Fibroblast of gingiva (primary cell): ENCODE results near the gene KLF13.
A peak's percentile ranks its signal among the peaks of the same experiment; 100 is the strongest.
"Not testable (repeated sequence)": the region's sequence is repeated elsewhere in the genome, so short reads cannot be mapped to it uniquely, and the experiment has no call there.

ENCODE experiments used
- DNase-seq: peaks from one replicate; pipeline ENCODE4 v3.0.0-alpha.2; 2011; ENCODE audit warnings: low read depth

KLF13 gene

GRCh38 chr15:31347067-31347975 is 20.7 kb downstream of the KLF13 start:
- DNase-seq = no peak

GRCh38 chr15:31347981-31348803 is 21.6 kb downstream of the KLF13 start:
- DNase-seq = no peak

GRCh38 chr15:31349233-31350141 is 22.9 kb downstream of the KLF13 start:
- peak; percentile 79 for DNase-seq

GRCh38 chr15:31350771-31351170 is 24.1 kb downstream of the KLF13 start:
- no peak for DNase-seq

GRCh38 chr15:31352339-31352751 is 25.7 kb downstream of the KLF13 start:
- DNase-seq = no peak

GRCh38 chr15:31352911-31353811 is 26.5 kb downstream of the KLF13 start:
- DNase-seq = peak; percentile 94

- peak; percentile 92 for DNase-seq
Measured at GRCh38 chr15:31353931-31354330, 27.3 kb downstream of the KLF13 start.

GRCh38 chr15:31356097-31356496 is 29.5 kb downstream of the KLF13 start:
- DNase-seq = not testable (repeated sequence)

GRCh38 chr15:31357148-31357547 is 30.5 kb downstream of the KLF13 start:
- no peak for DNase-seq

- DNase-seq = no peak
Measured at GRCh38 chr15:31358163-31358562, 31.5 kb downstream of the KLF13 start.

- no peak for DNase-seq
Measured at GRCh38 chr15:31358957-31359701, 32.5 kb downstream of the KLF13 start.

GRCh38 chr15:31359702-31360111 is 33.1 kb downstream of the KLF13 start:
- DNase-seq = no peak

GRCh38 chr15:31360158-31360561 is 33.5 kb downstream of the KLF13 start:
- DNase-seq = no peak

GRCh38 chr15:31360843-31361763 is 34.5 kb downstream of the KLF13 start:
- DNase-seq = no peak

- no peak for DNase-seq
Measured at GRCh38 chr15:31361764-31362515, 35.3 kb downstream of the KLF13 start.

- DNase-seq = no peak
Measured at GRCh38 chr15:31362886-31363285, 36.3 kb downstream of the KLF13 start.

- no peak for DNase-seq
Measured at GRCh38 chr15:31364301-31365031, 37.8 kb downstream of the KLF13 start.
